HUES48 (cell line): Measurements from ENCODE around the gene FBP1.

Source experiments
- H3K27ac ChIP-seq: one replicate; pipeline ENCODE4 v1.7.0; 2013; ENCODE audit warnings: low read depth, low read length, inconsistent platforms
- H3K27me3 ChIP-seq: 2 replicates; pipeline ENCODE4 v1.6.1; 2013; ENCODE audit warnings: mild to moderate bottlenecking, low read length; ENCODE audit not compliant: control insufficient read depth, insufficient read depth
- H3K36me3 ChIP-seq: 2 replicates; pipeline ENCODE4 v1.6.1; 2013; ENCODE audit warnings: low read length; ENCODE audit not compliant: control insufficient read depth, insufficient read depth
- H3K4me1 ChIP-seq: 2 replicates; pipeline ENCODE4 v1.6.1; 2013; ENCODE audit warnings: mild to moderate bottlenecking, low read length; ENCODE audit not compliant: control insufficient read depth, insufficient read depth
- H3K4me3 ChIP-seq: 2 replicates; pipeline ENCODE4 v1.5.1; 2013; ENCODE audit warnings: mild to moderate bottlenecking, low read depth, low read length
- H3K9ac ChIP-seq: 2 replicates; pipeline ENCODE4 v1.6.1; 2013; ENCODE audit warnings: mild to moderate bottlenecking, low read depth, low read length, moderate library complexity
- H3K9me3 ChIP-seq: 2 replicates; pipeline ENCODE4 v1.6.1; 2013; ENCODE audit warnings: low read length; ENCODE audit not compliant: control insufficient read depth, insufficient read depth

FBP1 gene

DNA sequence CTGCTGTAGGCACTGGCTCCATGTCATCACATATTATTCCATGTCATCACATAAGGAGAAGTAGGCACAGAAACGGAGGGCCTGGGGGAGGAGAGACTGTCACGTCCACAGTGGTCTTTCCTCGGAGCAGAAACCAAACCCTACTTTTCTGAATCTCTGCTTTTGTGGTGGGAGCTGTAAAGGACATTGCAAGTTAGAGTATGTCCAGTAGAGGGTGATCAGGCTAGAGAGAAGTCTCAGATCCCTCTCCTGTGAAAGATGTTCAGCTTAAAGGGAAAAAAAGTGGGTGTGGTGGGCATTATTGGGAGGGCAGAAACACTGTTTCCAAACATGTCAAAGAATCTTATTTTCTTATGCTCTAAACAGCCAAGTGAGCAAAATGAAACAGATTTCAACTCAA lies 26.3 kb downstream of the FBP1 start:
- Histone ChIP-seq H3K4me1 (peaks cover 3% of the 10 kb centered on the region; the same call in 1 of the 2 replicates), H3K27me3 (no peaks in the 10 kb centered on the region), H3K36me3 (no peaks in the 10 kb centered on the region), H3K4me3 (no peak overlapping the region), H3K9me3 (no peaks in the 10 kb centered on the region), H3K27ac (no peak overlapping the region), H3K9ac (no peak overlapping the region)

GRCh38 chr9:94612071-94612470 lies 27.2 kb downstream of the FBP1 start:
- no peak overlapping the region for H3K27ac ChIP-seq
- H3K9ac ChIP-seq: no peak overlapping the region
- peaks cover 4% of the 10 kb centered on the region; the same call in 1 of the 2 replicates for H3K4me1 ChIP-seq
- no peaks in the 10 kb centered on the region for H3K27me3 ChIP-seq
- H3K9me3 ChIP-seq: no peaks in the 10 kb centered on the region
- no peaks in the 10 kb centered on the region for H3K36me3 ChIP-seq
- H3K4me3 ChIP-seq: no peak overlapping the region

DNA sequence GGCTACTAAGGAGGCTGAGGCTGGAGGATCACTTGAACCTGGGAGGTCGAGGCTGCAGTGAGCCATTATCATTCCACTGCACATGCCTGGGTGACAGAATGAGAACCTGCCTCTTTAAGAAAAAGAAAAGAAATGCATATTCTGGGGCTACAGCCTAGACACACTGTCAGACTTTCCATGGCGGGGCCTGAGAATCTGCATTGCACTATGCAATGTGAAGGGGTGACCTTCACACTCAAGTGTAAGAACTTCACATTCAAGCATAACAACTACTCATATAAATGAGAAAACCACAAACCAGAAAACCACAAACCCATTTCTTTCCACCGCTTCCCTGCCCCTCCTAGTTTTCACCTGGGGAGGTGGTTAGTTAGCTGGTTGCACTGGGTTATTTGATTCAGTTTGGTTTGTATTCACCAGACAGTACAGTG lies 27.7 kb downstream of the FBP1 start:
- Histone ChIP-seq H3K27ac (no peak overlapping the region), H3K27me3 (no peaks in the 10 kb centered on the region), H3K9ac (no peak overlapping the region), H3K4me3 (no peak overlapping the region), H3K4me1 (peaks cover 4% of the 10 kb centered on the region; the same call in 1 of the 2 replicates), H3K9me3 (no peaks in the 10 kb centered on the region), H3K36me3 (no peaks in the 10 kb centered on the region)

DNA sequence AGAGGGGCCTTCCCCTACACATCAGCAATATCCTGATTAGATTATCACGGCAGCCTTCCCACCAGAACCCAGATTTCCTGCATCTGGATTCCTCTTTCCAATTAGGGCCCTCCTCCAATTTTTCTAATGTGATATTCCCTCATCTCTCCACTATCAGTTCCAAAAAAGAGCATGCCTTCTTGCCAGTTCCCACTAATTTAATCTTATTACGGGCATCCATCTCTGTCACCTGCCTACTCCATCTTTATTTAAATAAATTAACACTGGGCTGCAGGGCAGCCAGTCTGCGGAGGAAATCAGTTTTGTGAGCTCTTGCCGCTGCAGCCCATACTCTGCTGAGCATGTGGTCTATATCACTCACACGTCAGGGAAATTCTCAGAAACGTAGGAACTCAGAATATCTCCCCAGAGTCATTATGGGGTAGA lies 29.1 kb downstream of the FBP1 start:
- H3K27ac ChIP-seq: no peak overlapping the region
- no peaks in the 10 kb centered on the region for H3K27me3 ChIP-seq
- H3K4me3 ChIP-seq: no peak overlapping the region
- H3K36me3 ChIP-seq: no peaks in the 10 kb centered on the region
- H3K9me3 ChIP-seq: no peaks in the 10 kb centered on the region
- peaks cover 4% of the 10 kb centered on the region; the same call in 1 of the 2 replicates for H3K4me1 ChIP-seq
- no peak overlapping the region for H3K9ac ChIP-seq

DNA sequence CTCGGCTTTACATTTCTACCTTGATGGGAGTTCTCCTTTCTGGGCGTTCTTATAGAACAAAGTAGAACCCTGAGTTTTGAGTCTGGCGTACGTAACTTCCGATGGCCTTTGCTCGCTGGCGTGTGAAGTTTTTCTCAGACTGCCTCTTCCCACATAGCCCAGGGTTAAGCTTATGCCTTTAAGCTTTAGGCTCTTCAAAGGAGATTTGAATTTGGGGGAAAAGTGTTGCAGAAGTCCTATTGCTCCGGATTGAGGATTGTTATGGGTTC lies 32.0 kb downstream of the FBP1 start:
- H3K27me3 ChIP-seq: no peaks in the 10 kb centered on the region

DNA sequence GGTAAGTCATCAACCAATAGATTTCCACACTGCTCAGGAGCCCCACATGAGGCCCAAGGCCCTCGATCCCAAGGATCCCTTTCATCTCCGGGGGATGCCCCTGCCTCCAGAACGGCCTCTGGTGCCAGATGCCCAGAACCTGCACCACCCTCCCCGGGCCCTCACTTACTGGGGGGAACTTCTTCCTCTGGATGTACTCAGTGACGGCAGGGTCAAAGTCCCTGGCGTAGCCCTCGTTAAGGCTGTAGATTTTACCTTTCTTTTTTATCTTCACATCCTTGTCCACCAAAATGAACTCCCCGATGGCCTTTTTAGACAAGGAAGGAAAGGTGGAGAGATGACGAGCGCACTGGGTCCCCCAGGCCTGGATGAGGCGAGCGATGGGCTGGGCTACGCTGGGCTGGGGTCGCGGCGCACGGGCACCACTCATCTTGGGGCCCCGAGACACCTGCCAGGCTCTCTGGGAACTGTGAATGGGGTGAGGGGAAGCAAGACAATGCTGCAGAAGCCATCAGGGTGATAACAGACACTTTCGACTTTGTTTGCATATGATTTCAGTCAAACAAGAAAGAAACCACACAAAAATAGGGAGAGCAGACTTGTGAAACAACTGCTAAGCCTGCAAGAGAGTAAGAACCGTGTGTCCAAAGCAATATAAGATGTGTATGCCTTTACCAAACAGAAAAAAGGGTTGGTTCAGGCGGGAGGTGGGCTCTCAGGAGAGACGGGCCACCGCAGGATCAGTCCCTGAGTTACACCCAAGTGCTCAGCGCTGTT lies 32.5 kb downstream of the FBP1 start:
- Histone ChIP-seq H3K27ac (no peak overlapping the region), H3K4me3 (no peak overlapping the region), H3K9me3 (no peaks in the 10 kb centered on the region), H3K9ac (no peak overlapping the region), H3K4me1 (peaks cover 8% of the 10 kb centered on the region; the same call in 1 of the 2 replicates), H3K36me3 (no peaks in the 10 kb centered on the region), H3K27me3 (no peaks in the 10 kb centered on the region)

More for the DNA sequence above, 32.0 kb downstream of the FBP1 start:
- H3K4me3 ChIP-seq: no peak overlapping the region
- peaks cover 8% of the 10 kb centered on the region; the same call in 1 of the 2 replicates for H3K4me1 ChIP-seq
- no peak overlapping the region for H3K27ac ChIP-seq
- H3K9ac ChIP-seq: no peak overlapping the region
- no peaks in the 10 kb centered on the region for H3K36me3 ChIP-seq
- H3K9me3 ChIP-seq: no peaks in the 10 kb centered on the region

DNA sequence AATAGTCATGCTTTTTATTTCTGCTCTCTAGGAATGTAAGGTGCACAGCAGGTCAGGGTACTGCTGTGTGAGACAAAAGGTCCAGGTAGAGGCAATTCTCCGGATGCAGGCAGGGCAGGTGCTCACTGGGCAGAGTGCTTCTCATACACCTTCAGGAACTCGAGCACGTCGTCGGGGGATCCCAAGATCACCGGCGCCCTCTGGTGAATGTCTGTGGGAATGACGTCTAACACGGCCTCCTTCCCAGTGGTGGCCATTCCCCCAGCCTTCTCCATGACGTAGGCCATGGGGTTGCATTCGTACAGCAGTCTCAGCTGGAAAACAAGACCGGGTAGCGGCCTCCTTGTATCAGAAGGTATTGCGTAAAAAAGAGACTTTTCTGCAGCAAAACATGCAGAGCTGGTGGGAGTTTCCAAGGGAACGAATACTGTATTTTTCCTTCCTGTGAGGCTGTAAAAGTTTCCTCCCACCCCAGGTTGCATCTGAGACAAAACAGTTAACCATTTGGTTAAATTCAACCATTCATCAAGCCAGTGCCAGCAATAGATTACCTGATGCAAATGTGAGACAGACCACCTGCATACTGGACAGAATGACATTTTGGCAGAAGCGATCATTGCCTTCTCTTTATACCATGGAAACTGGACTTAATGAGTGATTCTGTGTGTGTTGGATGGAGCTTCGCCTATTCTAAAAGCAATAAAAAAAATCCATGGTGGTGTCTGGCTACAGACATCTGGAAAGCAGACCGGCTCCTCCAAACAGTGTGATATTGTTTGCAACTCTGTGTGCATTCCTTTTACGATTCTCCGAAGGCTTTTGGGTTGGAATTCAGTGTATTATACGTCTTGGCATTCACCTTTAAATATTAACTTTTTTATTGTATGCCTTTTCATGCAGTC lies 35.8 kb downstream of the FBP1 start:
- H3K27ac ChIP-seq: no peak overlapping the region

GRCh38 chr9:94602666-94603065 lies 36.7 kb downstream of the FBP1 start:
- Histone ChIP-seq H3K27ac (no peak overlapping the region), H3K9me3 (no peaks in the 10 kb centered on the region), H3K9ac (no peak overlapping the region), H3K27me3 (no peaks in the 10 kb centered on the region), H3K4me1 (peaks cover 4% of the 10 kb centered on the region; the same call in 1 of the 2 replicates), H3K36me3 (no peaks in the 10 kb centered on the region), H3K4me3 (no peak overlapping the region)

More for the DNA sequence above, 35.8 kb downstream of the FBP1 start:
- Histone ChIP-seq H3K4me3 (no peak overlapping the region), H3K4me1 (peaks cover 8% of the 10 kb centered on the region; the same call in 1 of the 2 replicates), H3K36me3 (no peaks in the 10 kb centered on the region), H3K27me3 (no peaks in the 10 kb centered on the region), H3K9ac (no peak overlapping the region), H3K9me3 (no peaks in the 10 kb centered on the region)

DNA sequence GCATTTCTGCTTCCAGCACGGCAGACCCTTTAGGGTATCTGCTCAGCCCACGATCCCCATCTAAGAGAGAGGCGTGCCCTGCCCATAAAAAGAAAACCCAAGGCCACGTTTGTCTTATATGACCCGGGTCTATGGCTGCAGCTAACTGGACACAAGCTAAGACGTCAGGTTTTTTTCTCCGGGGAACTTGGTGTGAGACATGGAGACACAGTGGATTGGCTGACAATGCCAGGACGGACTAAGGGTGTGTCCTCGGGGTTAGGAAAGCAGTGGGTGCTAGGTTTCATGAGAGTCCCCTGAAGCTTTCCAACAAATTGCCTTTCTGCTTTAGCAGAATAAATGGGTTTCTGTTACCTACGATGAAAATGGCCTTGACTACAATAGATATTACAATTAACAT lies 38.6 kb downstream of the FBP1 start:
- Histone ChIP-seq H3K36me3 (no peaks in the 10 kb centered on the region), H3K27ac (no peak overlapping the region), H3K9ac (no peak overlapping the region), H3K4me3 (no peak overlapping the region), H3K4me1 (0 out of 2 replicates have a peak, but pooled peaks cover 4% of the 10 kb centered on the region), H3K9me3 (no peaks in the 10 kb centered on the region), H3K27me3 (no peaks in the 10 kb centered on the region)

- Histone ChIP-seq H3K27me3 (no peaks in the 10 kb centered on the region), H3K4me3 (no peak overlapping the region)
Observed at GRCh38 chr9:94600258-94600657, 39.1 kb downstream of the FBP1 start.

DNA sequence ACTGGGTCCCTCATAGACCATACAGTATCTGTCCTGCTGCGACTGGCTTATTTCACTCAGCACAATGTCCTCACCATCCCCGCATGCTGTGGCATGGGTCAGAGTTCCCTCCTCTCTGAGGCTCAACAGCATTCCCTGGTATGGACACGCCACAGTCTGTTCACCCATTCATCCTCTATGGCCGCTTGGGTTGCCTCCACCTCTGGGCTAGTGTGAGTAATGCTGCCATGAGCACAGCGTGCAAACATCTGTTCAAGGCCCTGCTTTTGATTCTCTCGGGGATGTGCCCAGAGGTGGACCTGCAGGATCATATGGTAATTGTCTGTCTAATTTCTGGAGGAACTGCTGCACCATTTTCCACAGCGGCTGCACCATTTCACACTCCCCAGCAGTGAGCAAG lies 40.2 kb downstream of the FBP1 start:
- Histone ChIP-seq H3K27ac (no peak overlapping the region), H3K36me3 (no peaks in the 10 kb centered on the region), H3K4me1 (0 out of 2 replicates have a peak, but pooled peaks cover 4% of the 10 kb centered on the region), H3K9me3 (no peaks in the 10 kb centered on the region), H3K4me3 (no peak overlapping the region), H3K9ac (no peak overlapping the region), H3K27me3 (no peaks in the 10 kb centered on the region)

More at GRCh38 chr9:94600258-94600657, 39.1 kb downstream of the FBP1 start:
- no peak overlapping the region for H3K9ac ChIP-seq
- no peaks in the 10 kb centered on the region for H3K9me3 ChIP-seq
- H3K36me3 ChIP-seq: no peaks in the 10 kb centered on the region
- 0 out of 2 replicates have a peak, but pooled peaks cover 4% of the 10 kb centered on the region for H3K4me1 ChIP-seq
- no peak overlapping the region for H3K27ac ChIP-seq
